ENCODE data around the gene CD63.
A peak's percentile ranks its signal among the peaks of the same experiment; 100 is the strongest.

Gene CD63

GRCh38 chr12:55738123-55739024 is 9.6 kb upstream of the CD63 start:
- peak; percentile 86 for DNase-seq

GRCh38 chr12:55737581-55738122 is 8.8 kb upstream of the CD63 start:
- no peak for DNase-seq

GRCh38 chr12:55736780-55737580 is 8.2 kb upstream of the CD63 start:
- DNase-seq: peak; percentile 53

- DNase-seq: no peak
Observed at GRCh38 chr12:55736076-55736475, 7.3 kb upstream of the CD63 start.

GRCh38 chr12:55734595-55734994 is 5.8 kb upstream of the CD63 start:
- DNase-seq: no peak

- no peak for DNase-seq
Observed at GRCh38 chr12:55733858-55734257, 5.0 kb upstream of the CD63 start.

- no peak for DNase-seq
Observed at GRCh38 chr12:55733021-55733555, 4.3 kb upstream of the CD63 start.

GRCh38 chr12:55732288-55732687 is 3.5 kb upstream of the CD63 start:
- no peak for DNase-seq

GRCh38 chr12:55729819-55730818 is 1.3 kb upstream of the CD63 start:
- DNase-seq: peak; percentile 35

GRCh38 chr12:55728186-55728938 is 447 bp downstream of the CD63 start:
- DNase-seq: no peak

GRCh38 chr12:55727643-55728185 is 1.1 kb downstream of the CD63 start:
- no peak for DNase-seq

GRCh38 chr12:55726971-55727370 is 1.8 kb downstream of the CD63 start:
- no peak for DNase-seq

- DNase-seq: no peak
Observed at GRCh38 chr12:55725556-55725955, 3.3 kb downstream of the CD63 start.

GRCh38 chr12:55724940-55725309 is 3.9 kb downstream of the CD63 start:
- DNase-seq: no peak

- no peak for DNase-seq
Observed at GRCh38 chr12:55724226-55724939, 4.4 kb downstream of the CD63 start.

- DNase-seq: no peak
Observed at GRCh38 chr12:55723516-55724225, 5.1 kb downstream of the CD63 start.

- DNase-seq: no peak
Observed at GRCh38 chr12:55722948-55723347, 5.9 kb downstream of the CD63 start.

- no peak for DNase-seq
Observed at GRCh38 chr12:55721601-55722213, 7.1 kb downstream of the CD63 start.

GRCh38 chr12:55720894-55721444 is 7.8 kb downstream of the CD63 start:
- DNase-seq: no peak
